ENCODE results near the gene APPL2. TPM values are rescaled to one million over a fixed set of nuclear protein-coding genes. Genes with fewer than 3 reads are reported as not detected.

APPL2 gene
- total RNA-seq, 1 donor from 2014 or later: 42.6 TPM

Other genes starting within 250 kb of the APPL2 start
- 7.7 TPM for gene NOPCHAP1, start 249.9 kb downstream of the APPL2 start, total RNA-seq (ENCODE audit: insufficient read depth, low replicate concordance)
- gene ALDH1L2, start 151.7 kb downstream of the APPL2 start, total RNA-seq (ENCODE audit: insufficient read depth, low replicate concordance): 20.0 TPM
- 174 TPM for gene WASHC4, start 128.4 kb downstream of the APPL2 start, total RNA-seq (ENCODE audit: insufficient read depth, low replicate concordance)
- 94.9 TPM for gene C12orf75, start 94.5 kb upstream of the APPL2 start, total RNA-seq (ENCODE audit: insufficient read depth, low replicate concordance)

Data from umbilical cord (tissue), 1 donor.